GM18873 (cell line): ENCODE results near the gene MSH5.

ENCODE experiments used
- ATAC-seq: cut with Tn5 transposase; IDR thresholded peaks from one replicate; pipeline ENCODE4 v1.9.1; 2021; ENCODE audit warnings: mild to moderate bottlenecking, moderate library complexity, moderate number of reproducible peaks; ENCODE audit not compliant: unreplicated experiment, low FRiP score

Gene MSH5

GRCh38 chr6:31711233-31711632, 28.6 kb upstream of the MSH5 start:
- no peak for ATAC-seq

- no peak for ATAC-seq
Measured at GRCh38 chr6:31712296-31712695, 27.5 kb upstream of the MSH5 start.

GRCh38 chr6:31713465-31713864, 26.3 kb upstream of the MSH5 start:
- ATAC-seq, result no peak

GRCh38 chr6:31713991-31714684, 25.7 kb upstream of the MSH5 start:
- ATAC-seq, result no peak

GRCh38 chr6:31715022-31715958, 24.5 kb upstream of the MSH5 start, which contains the start of gene LY6G6D:
TSS of gene LY6G6D (plus strand) at chr6:31715348. CDS start at chr6:31715356, 8 bp downstream.
- ATAC-seq, result no peak

DNA sequence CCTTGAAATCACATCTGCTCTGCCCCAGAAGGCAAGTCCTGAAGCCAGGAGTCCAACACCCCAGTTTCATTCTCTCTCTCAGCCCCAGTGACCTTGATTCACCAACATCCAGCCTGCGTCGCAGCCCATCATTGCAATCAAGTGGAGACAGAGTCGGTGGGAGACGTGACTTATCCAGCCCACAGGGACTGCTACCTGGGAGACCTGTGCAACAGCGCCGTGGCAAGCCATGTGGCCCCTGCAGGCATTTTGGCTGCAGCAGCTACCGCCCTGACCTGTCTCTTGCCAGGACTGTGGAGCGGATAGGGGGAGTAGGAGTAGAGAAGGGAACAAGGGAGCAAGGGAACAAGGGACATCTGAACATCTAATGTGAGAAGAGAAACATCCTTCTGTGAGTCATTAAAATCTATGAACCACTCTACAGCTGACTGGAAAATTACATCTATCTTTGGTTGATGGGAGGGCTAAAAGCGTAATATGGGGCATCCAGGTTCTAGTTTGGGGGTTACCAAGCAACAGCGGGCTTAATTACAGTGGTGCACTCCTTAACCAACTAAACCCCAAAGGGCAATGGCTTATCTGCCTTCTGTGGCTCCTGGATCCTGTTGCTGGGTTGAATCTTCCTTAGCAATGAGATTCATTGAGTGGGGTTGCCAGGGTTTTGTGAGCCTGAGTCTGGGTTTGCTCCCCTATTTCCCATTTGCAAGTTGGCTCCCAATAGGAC, 22.1 kb upstream of the MSH5 start:
- no peak for ATAC-seq

GRCh38 chr6:31718265-31718664, 21.5 kb upstream of the MSH5 start:
- ATAC-seq, result no peak

DNA sequence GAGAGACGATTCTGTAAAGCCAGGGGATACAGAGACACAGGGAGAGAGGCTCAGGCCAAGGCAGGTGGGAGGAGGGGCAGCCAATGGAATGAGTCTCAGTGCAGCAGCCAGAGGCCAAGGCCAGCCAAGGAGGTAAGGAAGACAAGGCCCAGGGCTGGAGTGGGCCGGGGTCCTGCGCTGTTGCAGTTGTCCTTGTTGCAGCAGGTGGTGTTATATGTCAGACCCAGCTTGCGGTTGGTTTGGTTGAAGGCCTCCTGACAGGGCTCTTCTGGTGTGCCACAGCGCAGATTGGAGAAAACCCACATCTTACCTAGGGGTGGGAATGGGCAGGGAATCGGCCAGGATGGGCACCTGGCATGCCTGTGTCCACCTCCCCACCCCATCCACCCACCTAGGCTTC, 20.8 kb upstream of the MSH5 start:
- no peak for ATAC-seq

GRCh38 chr6:31720196-31720770, 19.5 kb upstream of the MSH5 start:
- ATAC-seq, result no peak

- no peak for ATAC-seq
Measured at GRCh38 chr6:31721351-31722020, 18.3 kb upstream of the MSH5 start, which contains the start of gene LY6G6C. TSS of gene LY6G6C (minus strand) at chr6:31721746. CDS start at chr6:31721679, 67 bp downstream.

DNA sequence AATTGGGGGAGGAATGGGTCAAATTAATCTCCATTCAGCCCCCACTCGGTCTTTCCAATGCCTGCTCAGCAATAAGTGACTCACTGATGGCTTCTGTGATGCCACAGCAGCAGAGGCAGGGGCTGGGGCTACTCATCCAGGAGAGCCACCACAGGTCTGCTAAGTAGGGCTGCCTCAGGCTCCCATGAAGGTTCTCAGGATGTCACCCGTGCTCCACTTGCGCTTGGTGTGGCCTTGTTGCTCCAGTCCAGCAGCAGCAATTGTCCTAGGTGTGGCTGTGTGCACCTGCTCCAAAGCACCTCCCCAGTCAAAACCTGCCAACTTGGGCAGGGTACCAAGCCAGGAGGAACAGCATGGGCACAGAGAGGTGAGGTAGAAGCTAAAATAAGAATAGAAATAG, 17.6 kb upstream of the MSH5 start:
- ATAC-seq, result no peak

DNA sequence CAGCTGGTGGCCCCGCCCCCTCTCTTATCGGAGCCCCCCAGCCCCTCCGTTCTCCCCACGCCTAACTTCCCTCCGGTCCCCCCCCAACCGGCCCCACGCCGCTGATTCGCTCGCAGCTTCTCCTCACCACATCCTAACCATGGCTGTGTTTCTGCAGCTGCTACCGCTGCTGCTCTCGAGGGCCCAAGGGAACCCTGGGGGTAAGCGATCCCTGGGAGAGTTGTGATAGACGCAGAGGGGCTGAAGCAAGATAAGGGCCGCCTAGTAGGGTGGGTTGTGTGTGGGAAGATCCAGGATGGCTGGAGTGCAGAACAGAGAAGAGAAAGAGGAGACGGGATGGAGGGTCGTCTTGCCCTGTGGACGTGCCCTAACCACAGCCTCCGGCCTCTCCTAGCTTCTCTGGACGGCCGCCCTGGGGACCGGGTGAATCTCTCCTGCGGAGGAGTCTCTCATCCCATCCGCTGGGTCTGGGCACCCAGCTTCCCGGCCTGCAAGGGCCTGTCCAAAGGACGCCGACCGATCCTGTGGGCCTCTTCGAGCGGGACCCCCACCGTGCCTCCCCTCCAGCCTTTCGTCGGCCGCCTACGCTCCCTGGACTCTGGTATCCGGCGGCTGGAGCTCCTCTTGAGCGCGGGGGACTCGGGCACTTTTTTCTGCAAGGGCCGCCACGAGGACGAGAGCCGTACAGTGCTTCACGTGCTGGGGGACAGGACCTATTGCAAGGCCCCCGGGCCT, 16.4 kb upstream of the MSH5 start, which contains the start of gene MPIG6B:
MPIG6B (plus strand) TSS at position 129 of the 735 bp plus-strand sequence; CDS start at position 140, 11 bp downstream.
- no peak for ATAC-seq

DNA sequence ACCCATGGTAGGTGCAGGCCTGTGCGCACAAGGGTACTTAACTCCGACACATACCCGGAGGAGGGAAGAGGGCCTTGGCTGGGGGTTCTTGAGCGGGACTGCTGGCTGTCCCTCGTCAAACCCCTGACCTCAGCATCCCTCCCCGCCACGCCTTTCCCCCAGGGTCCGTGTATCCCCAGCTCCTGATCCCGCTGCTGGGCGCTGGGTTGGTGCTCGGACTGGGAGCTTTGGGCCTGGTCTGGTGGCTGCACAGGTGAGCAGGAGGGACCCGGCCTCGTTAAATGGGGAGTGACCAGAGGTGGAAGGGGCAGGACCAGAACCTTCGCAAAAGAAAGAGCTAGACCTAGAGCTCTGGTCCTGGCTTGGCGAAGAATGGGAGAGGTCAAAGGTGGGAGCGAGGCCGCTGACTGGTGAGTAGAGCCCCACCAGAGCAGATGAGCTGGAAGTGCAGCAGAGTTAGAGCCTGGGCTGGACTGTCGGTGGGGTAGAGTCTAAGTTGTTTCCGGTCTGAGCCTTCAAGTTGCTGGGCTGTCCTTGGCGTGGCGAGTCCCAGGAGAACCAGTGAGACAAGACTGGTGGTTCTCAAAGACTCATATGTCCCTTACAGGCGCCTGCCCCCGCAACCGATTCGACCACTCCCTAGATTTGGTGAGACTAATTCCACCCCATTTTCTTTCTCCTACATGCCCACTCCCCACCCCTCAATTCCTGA, 15.7 kb upstream of the MSH5 start:
- ATAC-seq, result no peak

- no peak for ATAC-seq
Measured at GRCh38 chr6:31725502-31726350, 14.1 kb upstream of the MSH5 start.

GRCh38 chr6:31727034-31727716, 12.6 kb upstream of the MSH5 start:
- ATAC-seq, result no peak

DNA sequence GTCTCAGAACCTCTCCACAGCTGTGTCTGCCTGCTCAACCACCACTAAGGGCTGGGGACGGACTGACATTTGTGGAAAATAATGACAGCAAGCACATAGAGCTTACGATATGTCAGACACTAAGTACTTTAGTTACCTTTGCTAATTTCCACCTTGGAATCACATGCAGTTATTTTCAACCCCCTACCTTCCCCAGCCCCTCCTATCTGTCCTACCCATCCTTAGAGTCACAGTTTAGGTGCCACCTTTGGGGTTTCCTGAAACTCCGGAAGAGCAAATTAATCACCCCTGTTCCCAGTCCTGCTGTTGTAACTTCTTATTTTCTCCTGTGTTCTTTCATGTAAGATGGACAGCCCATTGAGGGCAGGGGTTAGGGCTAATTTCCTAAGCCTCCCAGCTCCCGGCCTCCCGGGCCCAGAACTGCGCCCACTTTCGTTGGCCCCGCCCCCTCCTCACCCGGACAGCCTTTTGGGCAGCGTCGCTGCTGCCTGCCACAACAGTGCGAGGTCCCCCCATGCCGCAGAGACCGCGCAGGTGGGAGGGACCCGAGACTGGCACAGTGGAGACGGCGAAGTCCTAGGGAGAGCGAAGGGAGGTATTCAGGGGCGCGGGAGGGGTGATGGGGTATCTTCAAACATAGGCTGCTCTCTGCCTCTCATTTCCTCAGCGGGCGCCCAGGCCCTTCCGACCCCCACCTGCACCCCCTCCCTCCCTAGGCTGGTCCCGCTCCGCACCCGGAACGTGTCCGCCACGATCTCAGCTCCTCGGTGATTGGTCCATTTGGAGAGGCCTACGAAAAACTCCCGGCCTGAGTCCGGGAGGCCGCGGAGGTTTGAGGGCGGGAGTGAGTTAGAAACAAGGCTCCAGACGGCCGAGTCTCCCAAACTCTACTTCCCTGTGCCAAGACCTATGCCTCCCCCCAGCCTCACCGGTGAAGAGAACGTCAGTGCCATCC, 11.8 kb upstream of the MSH5 start:
- no peak for ATAC-seq
